GM19099 (cell line): ENCODE data around the gene SH2D4B.

Experiments used
- POLR2A ChIP-seq: IDR thresholded peaks from 3 replicates; pipeline ENCODE4 v1.6.1; 2011; ENCODE audit warnings: low read depth; ENCODE audit not compliant: insufficient read length; ENCODE audit errors: extremely low read depth

The SH2D4B gene

GRCh38 chr10:80687476-80687789 is 149.7 kb downstream of the SH2D4B start:
- TF ChIP-seq POLR2A = no peak

DNA sequence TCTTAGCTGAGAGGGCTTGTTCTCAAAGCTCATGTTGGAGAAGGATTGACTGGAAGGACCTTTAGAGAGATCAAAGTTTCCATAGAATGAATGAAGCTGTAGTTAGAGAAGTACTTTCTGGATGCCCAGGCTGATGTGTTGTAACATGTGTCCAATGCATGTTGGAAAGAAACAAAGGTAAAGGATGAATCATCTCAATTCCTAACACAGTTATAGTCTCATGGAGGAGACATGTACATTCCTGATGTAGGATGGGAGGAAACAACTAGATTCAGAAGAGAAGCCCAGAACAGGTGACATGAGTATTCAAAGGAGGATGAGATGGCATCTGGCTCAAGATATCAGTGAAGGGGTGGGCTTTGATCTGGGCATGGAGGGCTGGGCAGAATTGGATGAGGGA is 152.7 kb downstream of the SH2D4B start:
- TF ChIP-seq POLR2A = no peak

GRCh38 chr10:80691441-80691840 is 153.7 kb downstream of the SH2D4B start:
- TF ChIP-seq POLR2A = no peak

DNA sequence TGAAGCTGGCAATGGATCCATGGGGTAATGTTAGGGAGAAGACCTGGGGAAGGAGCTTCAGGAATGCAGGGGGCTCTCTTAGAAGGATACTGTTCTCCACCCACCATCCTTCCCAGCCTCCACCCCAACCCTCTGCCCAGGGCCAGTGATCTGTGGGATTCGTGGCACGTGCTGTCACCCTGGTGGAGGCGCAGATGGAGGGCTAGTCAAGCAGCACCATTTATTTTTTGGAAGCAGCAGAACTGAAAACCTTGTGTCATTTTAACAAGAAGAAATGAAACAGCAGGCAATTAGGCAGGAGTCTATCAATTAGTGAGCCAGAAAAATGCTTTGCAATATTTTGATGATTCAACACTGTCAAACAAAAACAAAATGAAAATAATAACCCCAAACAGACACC is 155.9 kb downstream of the SH2D4B start:
- no peak for TF ChIP-seq POLR2A

DNA sequence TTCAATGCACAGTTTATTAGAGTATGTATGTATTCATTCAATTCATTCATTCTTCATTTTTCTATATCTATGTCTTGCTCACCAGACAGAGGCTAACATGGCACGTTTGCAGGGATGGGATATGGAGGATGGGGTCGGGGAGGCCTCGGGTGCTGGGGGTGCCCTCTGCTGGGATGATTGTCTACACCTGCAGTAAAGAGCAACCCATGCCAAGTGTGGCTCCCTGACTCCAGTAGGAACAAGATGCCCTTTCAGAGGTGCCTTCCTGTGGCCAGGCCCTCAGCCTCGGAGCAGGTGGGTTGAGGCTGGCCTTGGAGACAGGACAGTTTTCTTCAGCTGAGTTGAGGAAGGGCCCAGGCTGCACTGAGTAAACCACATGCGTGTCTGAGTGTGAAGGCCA is 157.2 kb downstream of the SH2D4B start:
- no peak for TF ChIP-seq POLR2A
